ENCODE results near the gene CR1L.
"Not testable (repeated sequence)": the region's sequence is repeated elsewhere in the genome, so short reads cannot be mapped to it uniquely, and the experiment has no call there.

CR1L gene

GRCh38 chr1:207631137-207631536 is 13.8 kb upstream of the CR1L start:
- H3K27ac ChIP-seq, result no peak overlapping the region
- peaks cover 98% of the 10 kb centered on the region for H3K27me3 ChIP-seq (ENCODE audit: insufficient read depth, low read depth, severe bottlenecking)
- H3K9me3 ChIP-seq (ENCODE audit: severe bottlenecking), result no peaks in the 10 kb centered on the region
- no peak for DNase-seq
- no peak overlapping the region for H3K4me3 ChIP-seq (ENCODE audit: low read depth, low read length)
- no peaks in the 10 kb centered on the region for H3K36me3 ChIP-seq
- no peak for TF ChIP-seq CTCF (IDR thresholded peaks at IDR 0.05; ENCODE audit: low read depth, low read length)

- DNase-seq, result no peak
- Histone ChIP-seq H3K4me3 (ENCODE audit: low read depth, low read length) (no peak overlapping the region), H3K27ac (no peak overlapping the region)
Measured at GRCh38 chr1:207633226-207633625, 11.7 kb upstream of the CR1L start.

GRCh38 chr1:207633699-207634289 is 11.1 kb upstream of the CR1L start:
- DNase-seq; H3K9me3 ChIP-seq (ENCODE audit: severe bottlenecking); H3K4me3 ChIP-seq (ENCODE audit: low read depth, low read length); H3K27ac ChIP-seq; H3K36me3 ChIP-seq: not testable (repeated sequence)
- peaks cover 99% of the 10 kb centered on the region for H3K27me3 ChIP-seq (ENCODE audit: insufficient read depth, low read depth, severe bottlenecking)

More at GRCh38 chr1:207633226-207633625, 11.7 kb upstream of the CR1L start:
- no peaks in the 10 kb centered on the region for H3K36me3 ChIP-seq
- no peaks in the 10 kb centered on the region for H3K9me3 ChIP-seq (ENCODE audit: severe bottlenecking)
- no peak for TF ChIP-seq CTCF (IDR thresholded peaks at IDR 0.05; ENCODE audit: low read depth, low read length)
- peaks cover 99% of the 10 kb centered on the region for H3K27me3 ChIP-seq (ENCODE audit: insufficient read depth, low read depth, severe bottlenecking)

GRCh38 chr1:207634293-207634692 is 10.6 kb upstream of the CR1L start:
- not testable (repeated sequence) for H3K36me3 ChIP-seq; H3K27ac ChIP-seq; H3K9me3 ChIP-seq (ENCODE audit: severe bottlenecking); DNase-seq; H3K4me3 ChIP-seq (ENCODE audit: low read depth, low read length)
- peaks cover 99% of the 10 kb centered on the region for H3K27me3 ChIP-seq (ENCODE audit: insufficient read depth, low read depth, severe bottlenecking)

- not testable (repeated sequence) for H3K36me3 ChIP-seq; DNase-seq; H3K4me3 ChIP-seq (ENCODE audit: low read depth, low read length); H3K9me3 ChIP-seq (ENCODE audit: severe bottlenecking); H3K27ac ChIP-seq
- H3K27me3 ChIP-seq (ENCODE audit: insufficient read depth, low read depth, severe bottlenecking), result peaks cover 99% of the 10 kb centered on the region
Measured at GRCh38 chr1:207635569-207636186, 9.3 kb upstream of the CR1L start.

- H3K4me3 ChIP-seq (ENCODE audit: low read depth, low read length); H3K36me3 ChIP-seq; H3K9me3 ChIP-seq (ENCODE audit: severe bottlenecking); H3K27ac ChIP-seq; DNase-seq: not testable (repeated sequence)
- H3K27me3 ChIP-seq (ENCODE audit: insufficient read depth, low read depth, severe bottlenecking), result peaks cover 98% of the 10 kb centered on the region
Measured at GRCh38 chr1:207638487-207639145, 6.3 kb upstream of the CR1L start.

- H3K36me3 ChIP-seq; H3K9me3 ChIP-seq (ENCODE audit: severe bottlenecking); H3K27ac ChIP-seq; DNase-seq; H3K4me3 ChIP-seq (ENCODE audit: low read depth, low read length): not testable (repeated sequence)
- peaks cover 98% of the 10 kb centered on the region for H3K27me3 ChIP-seq (ENCODE audit: insufficient read depth, low read depth, severe bottlenecking)
Measured at GRCh38 chr1:207639362-207639761, 5.6 kb upstream of the CR1L start.

- H3K36me3 ChIP-seq, result no peaks in the 10 kb centered on the region
- no peak overlapping the region for H3K27ac ChIP-seq
- H3K4me3 ChIP-seq (ENCODE audit: low read depth, low read length), result no peak overlapping the region
- H3K27me3 ChIP-seq (ENCODE audit: insufficient read depth, low read depth, severe bottlenecking), result peaks cover 98% of the 10 kb centered on the region
- H3K9me3 ChIP-seq (ENCODE audit: severe bottlenecking), result peaks cover 16% of the 10 kb centered on the region
- no peak for DNase-seq
- TF ChIP-seq CTCF (IDR thresholded peaks at IDR 0.05; ENCODE audit: low read depth, low read length), result no peak
Measured at GRCh38 chr1:207644166-207644851, 624 bp upstream of the CR1L start.
